H1 (cell line): ENCODE data around the gene MRFAP1. TPM values are rescaled to one million over a fixed set of nuclear protein-coding genes. Genes with fewer than 3 reads are reported as not detected.

Experiments
- CTCF ChIA-PET: fragments of 300-600 bp; sonication (Branson Sonifier 250); formaldehyde crosslinking; loops from one replicate; lab custom pipeline; 2021; ENCODE audit not compliant: partially characterized antibody; lab: Charles Lee
- POLR2A ChIA-PET: fragments of 300-600 bp; sonication (Branson Sonifier 250); formaldehyde crosslinking; loops from one replicate; lab custom pipeline; 2021; ENCODE audit warnings: inconsistent platforms; ENCODE audit not compliant: partially characterized antibody; lab: Charles Lee
- DNase-seq, 2 experiments: peaks; one replicate each; pipeline versions ENCODE4 v3.0.0 to v3.0.0-alpha.2; 2010 to 2022; ENCODE audit warnings: low spot score in 2 of 2, low read depth in 1 of 2, mixed read lengths in 1 of 2
- FAIRE-seq: peaks from 2 replicates; lab custom pipeline; 2011; peaks lifted over from hg19 to GRCh38; lab: Jason Lieb, UNC
- H2AFZ ChIP-seq: 2 replicates; pipeline ENCODE4 v1.8.1; 2012; ENCODE audit warnings: low read length, inconsistent platforms
- H2AK5ac ChIP-seq: 2 replicates; pipeline ENCODE4 v1.6.1; 2013; ENCODE audit warnings: low read depth, low read length
- H2BK120ac ChIP-seq: replicated peaks from 2 replicates; pipeline ENCODE3; 2013; ENCODE audit warnings: low read depth, low read length, inconsistent platforms
- H2BK12ac ChIP-seq: 2 replicates; pipeline ENCODE4 v1.6.1; 2013; ENCODE audit warnings: low read depth, low read length
- H2BK15ac ChIP-seq: 2 replicates; pipeline ENCODE4 v1.6.1; 2013; ENCODE audit warnings: low read length
- H2BK20ac ChIP-seq: 2 replicates; pipeline ENCODE4 v1.6.1; 2013; ENCODE audit warnings: low read length
- H2BK5ac ChIP-seq: 2 replicates; pipeline ENCODE4 v1.6.1; 2013; ENCODE audit warnings: low read depth, low read length
- H3K14ac ChIP-seq: 2 replicates; pipeline ENCODE4 v1.6.1; 2013; ENCODE audit warnings: inconsistent platforms; ENCODE audit not compliant: insufficient read length
- H3K18ac ChIP-seq: 2 replicates; pipeline ENCODE4 v1.6.1; 2013; ENCODE audit warnings: low read length; ENCODE audit errors: extremely low read depth
- H3K23ac ChIP-seq: 2 replicates; pipeline ENCODE4 v1.6.1; 2013; ENCODE audit warnings: inconsistent platforms; ENCODE audit not compliant: insufficient read length
- H3K23me2 ChIP-seq: 2 replicates; pipeline ENCODE4 v1.6.1; 2013; ENCODE audit warnings: low read depth, low read length
- H3K27ac ChIP-seq: 2 replicates; pipeline ENCODE4 v1.6.1; 2011; ENCODE audit warnings: low read depth, low read length, inconsistent platforms
- H3K27me3 ChIP-seq, 4 experiments: replicated peaks in 1 of 4; 1 replicate in 1 of 4; 2 replicates in 3 of 4; pipeline versions ENCODE4 v1.6.1 to v1.8.1; 2011 to 2013; ENCODE audit warnings: low read length in 3 of 4, mild to moderate bottlenecking in 3 of 4, inconsistent platforms in 2 of 4, mixed read lengths in 2 of 4, moderate library complexity in 1 of 4; ENCODE audit not compliant: control insufficient read depth in 3 of 4, insufficient read depth in 3 of 4; ENCODE audit errors: extremely low read depth in 1 of 4
- H3K36me3 ChIP-seq, 4 experiments: 2 replicates each; pipeline versions ENCODE4 v1.6.1 to v1.8.1; 2011 to 2013; ENCODE audit warnings: mild to moderate bottlenecking in 4 of 4, low read length in 3 of 4, moderate library complexity in 2 of 4, control low read depth in 1 of 4, inconsistent platforms in 1 of 4; ENCODE audit not compliant: insufficient read depth in 4 of 4, control insufficient read depth in 2 of 4
- H3K4ac ChIP-seq: replicated peaks from 2 replicates; pipeline ENCODE3; 2013; ENCODE audit warnings: low read length, low read depth, mixed read lengths, inconsistent platforms; ENCODE audit not compliant: insufficient read length
- H3K4me1 ChIP-seq, 4 experiments: replicated peaks in 1 of 4; 1 replicate in 1 of 4; 2 replicates in 3 of 4; pipeline versions ENCODE4 v1.6.1 to v1.8.1; 2011 to 2013; ENCODE audit warnings: low read length in 3 of 4, inconsistent platforms in 2 of 4, mixed read lengths in 1 of 4; ENCODE audit not compliant: insufficient read depth in 4 of 4, control insufficient read depth in 3 of 4
- H3K4me2 ChIP-seq, 2 experiments: 2 replicates each; pipeline versions ENCODE4 v1.6.1 to v1.8.1; 2011 to 2013; ENCODE audit warnings: low read depth in 2 of 2, low read length in 2 of 2, control low read depth in 1 of 2, inconsistent platforms in 1 of 2, mild to moderate bottlenecking in 1 of 2; ENCODE audit not compliant: insufficient read depth in 1 of 2
- H3K4me3 ChIP-seq, 4 experiments: fragments of 200-600, 300-600 bp in 1 of 4; sonication (generic), shearing (Covaris generic), sonication (Bioruptor Twin) in 1 of 4; 2 replicates each; pipeline versions ENCODE4 v1.5.1 to v1.8.1; 2011 to 2016; ENCODE audit warnings: low read length in 4 of 4, low read depth in 3 of 4, control low read depth in 2 of 4, inconsistent platforms in 2 of 4, mild to moderate bottlenecking in 2 of 4, mixed read lengths in 1 of 4, moderate library complexity in 1 of 4; ENCODE audit not compliant: insufficient read depth in 2 of 4; ENCODE audit errors: extremely low read depth in 1 of 4
- H3K56ac ChIP-seq: replicated peaks from 2 replicates; pipeline ENCODE3; 2013; ENCODE audit warnings: low read depth, mild to moderate bottlenecking, mixed read lengths, low read length, inconsistent platforms; ENCODE audit not compliant: insufficient read length
- H3K79me1 ChIP-seq: 2 replicates; pipeline ENCODE4 v1.6.1; 2013; ENCODE audit warnings: low read depth, low read length, control low read depth
- H3K79me2 ChIP-seq, 2 experiments: 2 replicates each; pipeline versions ENCODE4 v1.6.1 to v1.8.1; 2012 to 2013; ENCODE audit warnings: low read length in 2 of 2, mild to moderate bottlenecking in 2 of 2, inconsistent platforms in 1 of 2; ENCODE audit not compliant: insufficient read depth in 2 of 2, control insufficient read depth in 1 of 2
- H3K9ac ChIP-seq, 4 experiments: replicated peaks in 1 of 4; 1 replicate in 1 of 4; 2 replicates in 3 of 4; pipeline versions ENCODE4 v1.6.1 to v1.8.1; 2011 to 2013; ENCODE audit warnings: low read depth in 3 of 4, low read length in 3 of 4, control low read depth in 2 of 4, mild to moderate bottlenecking in 2 of 4, moderate library complexity in 2 of 4, inconsistent platforms in 1 of 4; ENCODE audit errors: extremely low read depth in 1 of 4
- H3K9me3 ChIP-seq, 2 experiments: 2 replicates each; pipeline versions ENCODE4 v1.6.1 to v1.8.1; 2012 to 2013; ENCODE audit warnings: mild to moderate bottlenecking in 2 of 2, moderate library complexity in 2 of 2, control low read depth in 1 of 2, inconsistent platforms in 1 of 2, low read depth in 1 of 2, low read length in 1 of 2, mixed read lengths in 1 of 2; ENCODE audit not compliant: insufficient read depth in 2 of 2
- H4K20me1 ChIP-seq, 2 experiments: replicated peaks in 1 of 2; 2 replicates each; pipeline versions ENCODE3 to v1.8.1; 2011 to 2013; ENCODE audit warnings: inconsistent platforms in 2 of 2, low read length in 2 of 2, mild to moderate bottlenecking in 1 of 2; ENCODE audit not compliant: insufficient read depth in 2 of 2, control insufficient read depth in 1 of 2
- H4K5ac ChIP-seq: 2 replicates; pipeline ENCODE4 v1.6.1; 2013; ENCODE audit warnings: low read length, low read depth, mixed read lengths, inconsistent platforms; ENCODE audit not compliant: insufficient read length
- H4K8ac ChIP-seq: 2 replicates; pipeline ENCODE4 v1.8.0; 2013; ENCODE audit warnings: mild to moderate bottlenecking, moderate library complexity, low read length, inconsistent platforms; ENCODE audit not compliant: insufficient read depth; ENCODE audit errors: extremely low read depth
- H4K91ac ChIP-seq: replicated peaks from 2 replicates; pipeline ENCODE3; 2013; ENCODE audit warnings: low read length, mixed read lengths, inconsistent platforms; ENCODE audit not compliant: insufficient read length
- EZH2 ChIP-seq: fragments of 200-600 bp; sonication (generic); IDR thresholded peaks from 2 replicates; pipeline ENCODE4 v1.7.1; 2012; ENCODE audit warnings: low read depth, mild to moderate bottlenecking, moderate library complexity, low read length, inconsistent platforms; ENCODE audit not compliant: severe bottlenecking
- RAD21 ChIP-seq, 2 experiments: IDR thresholded peaks in 1 of 2; conservative IDR thresholded peaks in 1 of 2; 2 replicates each; pipeline ENCODE4 v1.6.1; 2011; ENCODE audit warnings: low read depth in 2 of 2, low read length in 2 of 2, improper control_type of control experiment in 1 of 2, inconsistent platforms in 1 of 2, mild to moderate bottlenecking in 1 of 2, moderate library complexity in 1 of 2
- SP2 ChIP-seq: IDR thresholded peaks from 2 replicates; pipeline ENCODE4 v1.6.1; 2012; ENCODE audit warnings: mild to moderate bottlenecking, low read length, inconsistent platforms
- SUZ12 ChIP-seq: fragments of 200-600 bp; sonication (generic); IDR thresholded peaks from 2 replicates; pipeline ENCODE4 v1.6.1; 2012; ENCODE audit warnings: mild to moderate bottlenecking, inconsistent platforms, low read length, moderate library complexity, mixed read lengths
- WGBS, 2 experiments: shearing (Covaris generic) in 1 of 2; methylation state at CpG; one replicate each; pipeline versions ENCODE4 v1.1.6 to v1.1.7; 2013 to 2015; ENCODE audit warnings: low lambda C conversion rate in 2 of 2, mixed read lengths in 2 of 2, inconsistent platforms in 1 of 2, low coverage in 1 of 2, missing lambda C conversion rate in 1 of 2; ENCODE audit not compliant: insufficient replicate concordance in 2 of 2, insufficient coverage in 1 of 2, insufficient read length in 1 of 2; ENCODE audit errors: extremely low coverage in 1 of 2, missing lambda C conversion rate in 1 of 2; 5-methylcytosine and 5-hydroxymethylcytosine counted together
- polyA plus RNA-seq, 7 experiments: library from polyadenylated mRNA; depleted of rRNA in 3 of 7; stranded (reverse) in 5 of 7; unstranded in 2 of 7; fragments of >200 nt in 5 of 7; fragments of 200-250 nt in 2 of 7; gene quantifications; 1 replicate in 5 of 7; 2 replicates in 1 of 7; 4 replicates in 1 of 7; pipeline versions ENCODE4 v1.2.1 to v1.2.3, GENCODE V29; 2011 to 2013; ENCODE audit warnings: missing spikeins in 2 of 7, mixed read lengths in 2 of 7
- total RNA-seq: library from RNA; stranded (reverse); fragmentation: NEBNext Ultra II Directional; extraction: Animal tissue kit (Norgen Biotek cat#: 25700); gene quantifications from 2 replicates; pipeline ENCODE4 v1.2.1, GENCODE V29; 2021

The MRFAP1 gene
- total and polyA plus RNA-seq, 2 of the 8 experiments (the other 6 are each of a cell fraction or from before 2014, with no cell fraction given), result 108 to 307 TPM

GRCh38 chr4:6634746-6635145 lies 5.7 kb upstream of the MRFAP1 start:
- DNase-seq (no peak), FAIRE-seq (no peak)
- H2AFZ ChIP-seq, result no peak overlapping the region
- H3K18ac ChIP-seq, result no peak overlapping the region
- no peaks in the 10 kb centered on the region for H3K23me2 ChIP-seq
- no peak overlapping the region for H3K4me3 ChIP-seq
- no peak overlapping the region for H3K23ac ChIP-seq
- H2BK12ac ChIP-seq, result no peak overlapping the region
- no peak overlapping the region for H2BK15ac ChIP-seq
- H3K56ac ChIP-seq, result no peak overlapping the region
- H3K79me1 ChIP-seq, result no peaks in the 10 kb centered on the region
- no peak overlapping the region for H2BK5ac ChIP-seq
- H3K36me3 ChIP-seq, result no peaks in the 10 kb centered on the region
- H3K4me1 ChIP-seq, result no peaks in the 10 kb centered on the region; a peak in 1 of 7 replicates
- 92% methylated on average over 9 of the region's 9 CpGs; no CpG with 5 or more reads in 1 of the 2 experiments for WGBS, 2 experiments
- H2BK120ac ChIP-seq, result no peak overlapping the region
- no peak overlapping the region for H3K4me2 ChIP-seq
- H2AK5ac ChIP-seq, result no peak overlapping the region
- H4K5ac ChIP-seq, result no peak overlapping the region
- H3K27ac ChIP-seq, result no peak overlapping the region
- no peak overlapping the region for H3K9ac ChIP-seq
- no peak overlapping the region for H4K91ac ChIP-seq
- H2BK20ac ChIP-seq, result no peak overlapping the region
- H3K14ac ChIP-seq, result no peak overlapping the region
- no peak overlapping the region for H4K8ac ChIP-seq
- ChIA-PET CTCF (interaction anchor here (0.6 kb wide), 1 partner anchor 248 kb away, joined by 3 read pairs; no protein-coding TSS in a partner anchor), POLR2A (interaction anchor here (0.7 kb wide), 1 partner anchor 9 kb away, joined by 3 read pairs; no protein-coding TSS in a partner anchor)
- no peak overlapping the region for H3K4ac ChIP-seq
- H3K9me3 ChIP-seq, result no peaks in the 10 kb centered on the region
- no peaks in the 10 kb centered on the region for H4K20me1 ChIP-seq
- H3K79me2 ChIP-seq, result no peaks in the 10 kb centered on the region
- no peaks in the 10 kb centered on the region for H3K27me3 ChIP-seq
- no peak for TF ChIP-seq SP2
- no peak for TF ChIP-seq SUZ12
- TF ChIP-seq RAD21 (IDR thresholded peaks at IDR 0.05 in 1 of 2, conservative IDR thresholded peaks at IDR 0.05 in 1 of 2; ENCODE audit: low read depth in 2 of 2, low read length in 2 of 2), result no peak
- TF ChIP-seq EZH2, result no peak
